Right lobe of liver (tissue), 4 donors: ENCODE results near the gene NUDT6.

Experiments
- POLR2A ChIP-seq: fragments of 450-650 bp; IDR thresholded peaks from one replicate; pipeline ENCODE4 v1.6.1; 2017; ENCODE audit warnings: antibody characterized with exemption, mild to moderate bottlenecking
- TF ChIP-seq, protein P1 (sequence below), 4 donors: fragments of 200-600 bp in 3 of 4; fragments of 450-650 bp in 1 of 4; IDR thresholded peaks; one replicate each; pipeline versions ENCODE4 v1.5.1 to v1.8.0; 2016 to 2022; ENCODE audit warnings: antibody characterized with exemption in 4 of 4, mild to moderate bottlenecking in 2 of 4
- donor health status: DM: no; HTN: no; CAD: no.
- donor health status: DM: no; HTN: no; CAD: no.
- donor health status: DM: no; HTN: yes; CAD: no.

DNA sequence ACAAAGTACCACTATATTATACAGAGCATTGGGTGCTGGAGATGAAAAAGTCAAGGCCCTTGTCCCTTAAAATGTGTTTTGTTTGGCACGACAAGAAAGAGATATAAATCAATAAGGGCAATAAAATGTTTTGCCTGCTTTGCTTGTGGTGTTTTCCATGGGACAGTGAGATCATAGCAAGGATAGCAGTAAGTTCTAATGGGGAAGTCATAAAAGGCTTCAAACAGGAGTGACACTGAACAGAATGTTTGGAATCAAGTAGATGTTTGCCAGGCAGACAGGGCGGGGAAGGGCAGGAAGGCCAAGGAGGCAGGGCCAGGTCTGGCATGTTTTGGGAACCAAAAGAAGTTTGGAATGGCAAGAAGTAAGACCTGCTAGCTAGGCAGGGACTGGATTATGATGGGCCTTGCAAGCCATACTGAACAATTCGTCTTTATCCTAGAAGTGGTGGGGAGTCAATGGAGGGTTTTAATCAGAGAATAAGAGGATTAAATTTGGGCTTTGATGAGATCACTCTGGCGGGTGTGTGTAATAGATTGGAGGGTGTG, 79.3 kb downstream of the NUDT6 start:
- TF ChIP-seq, protein P1, sequence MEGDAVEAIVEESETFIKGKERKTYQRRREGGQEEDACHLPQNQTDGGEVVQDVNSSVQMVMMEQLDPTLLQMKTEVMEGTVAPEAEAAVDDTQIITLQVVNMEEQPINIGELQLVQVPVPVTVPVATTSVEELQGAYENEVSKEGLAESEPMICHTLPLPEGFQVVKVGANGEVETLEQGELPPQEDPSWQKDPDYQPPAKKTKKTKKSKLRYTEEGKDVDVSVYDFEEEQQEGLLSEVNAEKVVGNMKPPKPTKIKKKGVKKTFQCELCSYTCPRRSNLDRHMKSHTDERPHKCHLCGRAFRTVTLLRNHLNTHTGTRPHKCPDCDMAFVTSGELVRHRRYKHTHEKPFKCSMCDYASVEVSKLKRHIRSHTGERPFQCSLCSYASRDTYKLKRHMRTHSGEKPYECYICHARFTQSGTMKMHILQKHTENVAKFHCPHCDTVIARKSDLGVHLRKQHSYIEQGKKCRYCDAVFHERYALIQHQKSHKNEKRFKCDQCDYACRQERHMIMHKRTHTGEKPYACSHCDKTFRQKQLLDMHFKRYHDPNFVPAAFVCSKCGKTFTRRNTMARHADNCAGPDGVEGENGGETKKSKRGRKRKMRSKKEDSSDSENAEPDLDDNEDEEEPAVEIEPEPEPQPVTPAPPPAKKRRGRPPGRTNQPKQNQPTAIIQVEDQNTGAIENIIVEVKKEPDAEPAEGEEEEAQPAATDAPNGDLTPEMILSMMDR (IDR thresholded peaks at IDR 0.05) = no peak
- no peak for TF ChIP-seq POLR2A
